DOHH2 (cell line): Measurements from ENCODE around the gene SLC26A2.

Source experiments
- H3F3A ChIP-seq: fragments of 200-600 bp; sonication (generic), shearing (Covaris generic); 2 replicates; pipeline ENCODE4 v1.6.0; 2016; ENCODE audit warnings: antibody characterized with exemption, mild to moderate bottlenecking; ENCODE audit not compliant: control insufficient read depth, insufficient read depth
- H3K27ac ChIP-seq: fragments of 200-600 bp; sonication (generic); 2 replicates; pipeline ENCODE4 v1.5.1; 2014; ENCODE audit warnings: low read depth, mild to moderate bottlenecking, low read length, moderate library complexity
- H3K27me3 ChIP-seq: fragments of 200-600 bp; sonication (generic); 2 replicates; pipeline ENCODE4 v1.6.1; 2014; ENCODE audit warnings: mild to moderate bottlenecking, low read length, mixed read lengths; ENCODE audit not compliant: control insufficient read depth
- H3K36me3 ChIP-seq: fragments of 200-600 bp; sonication (generic); 2 replicates; pipeline ENCODE4 v1.6.1; 2014; ENCODE audit warnings: mild to moderate bottlenecking, low read length, moderate library complexity, mixed read lengths; ENCODE audit not compliant: control insufficient read depth
- H3K4me1 ChIP-seq: fragments of 200-600 bp; sonication (generic); 2 replicates; pipeline ENCODE4 v1.6.1; 2014; ENCODE audit warnings: mild to moderate bottlenecking, low read length, mixed read lengths; ENCODE audit not compliant: control insufficient read depth
- H3K4me2 ChIP-seq: fragments of 200-600 bp; sonication (generic); 2 replicates; pipeline ENCODE4 v1.6.0; 2014; ENCODE audit warnings: mild to moderate bottlenecking, low read length, moderate library complexity
- H3K4me3 ChIP-seq: fragments of 200-600 bp; sonication (generic); 2 replicates; pipeline ENCODE4 v1.5.1; 2014; ENCODE audit warnings: mild to moderate bottlenecking, low read length, mixed read lengths
- H3K79me2 ChIP-seq: fragments of 200-600 bp; sonication (generic); 2 replicates; pipeline ENCODE4 v1.6.1; 2014; ENCODE audit warnings: mild to moderate bottlenecking, low read length, mixed read lengths; ENCODE audit not compliant: control insufficient read depth
- H3K9me2 ChIP-seq: fragments of 200-600 bp; sonication (generic); replicated peaks from 2 replicates; pipeline ENCODE4 v1.6.1; 2014; ENCODE audit warnings: mild to moderate bottlenecking, low read length, mixed read lengths; ENCODE audit not compliant: control insufficient read depth
- H3K9me3 ChIP-seq: fragments of 200-600 bp; sonication (generic); 2 replicates; pipeline ENCODE4 v1.6.1; 2014; ENCODE audit warnings: antibody characterized with exemption, low read length, mixed read lengths; ENCODE audit not compliant: control insufficient read depth, insufficient read depth
- H4K20me1 ChIP-seq: fragments of 200-600 bp; sonication (generic); 2 replicates; pipeline ENCODE4 v1.6.0; 2014; ENCODE audit warnings: low read depth, mild to moderate bottlenecking, antibody characterized with exemption, low read length, moderate library complexity; ENCODE audit not compliant: control insufficient read depth, insufficient read depth
- EZH2phosphoT487 ChIP-seq: fragments of 200-600 bp; sonication (generic); IDR thresholded peaks from 2 replicates; pipeline ENCODE4 v1.6.1; 2017; ENCODE audit warnings: borderline replicate concordance, mild to moderate bottlenecking, antibody characterized with exemption, low read length, moderate library complexity, mixed read lengths
- TF ChIP-seq, protein P1 (sequence below): fragments of 200-600 bp; sonication (generic); IDR thresholded peaks from one replicate; pipeline ENCODE4 v1.5.1; 2014; ENCODE audit warnings: antibody characterized with exemption, mild to moderate bottlenecking, low read depth, low read length; ENCODE audit not compliant: poor library complexity, severe bottlenecking

Gene SLC26A2

DNA sequence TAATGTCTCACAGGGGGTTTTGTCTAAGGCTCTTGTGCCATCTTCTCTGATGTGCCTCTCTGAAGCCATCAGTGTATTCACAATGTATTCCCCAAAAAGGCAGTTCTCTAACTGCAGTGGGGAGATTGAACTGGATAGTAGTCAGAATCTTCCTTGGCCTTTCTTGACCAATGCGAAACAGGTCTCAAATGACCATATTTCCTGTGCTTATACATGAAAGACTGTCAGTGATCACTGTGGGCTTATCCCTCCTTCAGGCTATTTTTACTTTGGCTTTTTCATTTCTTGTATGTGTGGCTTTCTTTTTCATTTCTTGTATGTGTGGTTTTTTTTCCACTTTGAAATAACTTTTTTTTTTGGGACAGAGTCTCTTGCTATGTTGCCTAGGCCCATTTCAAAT lies 59.7 kb downstream of the SLC26A2 start:
- no peaks in the 10 kb centered on the region for H3K4me1 ChIP-seq
- no peak overlapping the region for H3K4me2 ChIP-seq
- peaks cover 100% of the 10 kb centered on the region for H3K36me3 ChIP-seq

DNA sequence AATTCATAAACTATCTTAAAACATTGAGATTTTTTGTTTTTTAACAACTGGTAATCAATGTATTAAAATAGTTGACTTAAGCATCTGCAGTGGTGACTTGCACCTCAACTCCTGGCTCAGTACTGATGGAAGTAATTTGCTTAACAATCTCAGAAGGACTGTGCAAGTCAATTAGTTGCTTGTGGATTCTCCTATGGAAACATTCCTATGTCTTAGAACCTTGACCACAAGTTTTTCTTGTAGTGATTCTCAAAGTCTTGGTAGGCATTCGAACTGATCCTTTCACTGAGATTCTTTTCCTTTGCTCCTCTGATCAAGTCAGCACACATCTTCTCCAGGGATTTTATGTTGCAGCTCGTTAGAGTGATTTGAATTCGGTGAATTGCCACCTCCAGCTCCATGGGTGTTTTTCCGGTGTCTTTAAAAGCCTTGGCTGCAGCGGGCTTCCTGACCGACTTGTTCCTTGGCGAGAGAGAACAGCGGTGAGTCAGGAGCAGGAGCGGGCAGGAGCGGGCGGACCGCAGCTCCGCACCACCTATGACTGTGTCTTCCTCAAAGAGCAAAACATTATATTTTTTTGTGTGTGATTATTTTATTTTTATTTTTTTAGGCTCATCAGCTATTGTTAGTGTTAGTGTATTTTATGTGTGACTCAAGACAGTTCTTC lies 61.1 kb downstream of the SLC26A2 start:
- no peaks in the 10 kb centered on the region for H3K79me2 ChIP-seq
- no peaks in the 10 kb centered on the region for H4K20me1 ChIP-seq
- H3F3A ChIP-seq: no peaks in the 10 kb centered on the region
- no peaks in the 10 kb centered on the region for H3K9me2 ChIP-seq
- no peak overlapping the region for H3K27ac ChIP-seq
- H3K4me1 ChIP-seq: no peaks in the 10 kb centered on the region
- H3K4me2 ChIP-seq: no peak overlapping the region
- no peak for TF ChIP-seq EZH2phosphoT487
- TF ChIP-seq, protein P1, sequence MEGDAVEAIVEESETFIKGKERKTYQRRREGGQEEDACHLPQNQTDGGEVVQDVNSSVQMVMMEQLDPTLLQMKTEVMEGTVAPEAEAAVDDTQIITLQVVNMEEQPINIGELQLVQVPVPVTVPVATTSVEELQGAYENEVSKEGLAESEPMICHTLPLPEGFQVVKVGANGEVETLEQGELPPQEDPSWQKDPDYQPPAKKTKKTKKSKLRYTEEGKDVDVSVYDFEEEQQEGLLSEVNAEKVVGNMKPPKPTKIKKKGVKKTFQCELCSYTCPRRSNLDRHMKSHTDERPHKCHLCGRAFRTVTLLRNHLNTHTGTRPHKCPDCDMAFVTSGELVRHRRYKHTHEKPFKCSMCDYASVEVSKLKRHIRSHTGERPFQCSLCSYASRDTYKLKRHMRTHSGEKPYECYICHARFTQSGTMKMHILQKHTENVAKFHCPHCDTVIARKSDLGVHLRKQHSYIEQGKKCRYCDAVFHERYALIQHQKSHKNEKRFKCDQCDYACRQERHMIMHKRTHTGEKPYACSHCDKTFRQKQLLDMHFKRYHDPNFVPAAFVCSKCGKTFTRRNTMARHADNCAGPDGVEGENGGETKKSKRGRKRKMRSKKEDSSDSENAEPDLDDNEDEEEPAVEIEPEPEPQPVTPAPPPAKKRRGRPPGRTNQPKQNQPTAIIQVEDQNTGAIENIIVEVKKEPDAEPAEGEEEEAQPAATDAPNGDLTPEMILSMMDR: no peak
- H3K27me3 ChIP-seq: no peaks in the 10 kb centered on the region
- H3K36me3 ChIP-seq: peaks cover 97% of the 10 kb centered on the region
- H3K4me3 ChIP-seq: no peak overlapping the region
- H3K9me3 ChIP-seq: no peaks in the 10 kb centered on the region

More for the DNA sequence above, 59.7 kb downstream of the SLC26A2 start:
- Histone ChIP-seq H3K9me2 (no peaks in the 10 kb centered on the region), H3K79me2 (no peaks in the 10 kb centered on the region), H3K27me3 (no peaks in the 10 kb centered on the region), H3K9me3 (peaks cover 9% of the 10 kb centered on the region; the same call in 1 of the 2 replicates), H3K4me3 (no peak overlapping the region), H3F3A (no peaks in the 10 kb centered on the region), H4K20me1 (no peaks in the 10 kb centered on the region), H3K27ac (no peak overlapping the region)
- TF ChIP-seq, protein P1: no peak
- no peak for TF ChIP-seq EZH2phosphoT487

DNA sequence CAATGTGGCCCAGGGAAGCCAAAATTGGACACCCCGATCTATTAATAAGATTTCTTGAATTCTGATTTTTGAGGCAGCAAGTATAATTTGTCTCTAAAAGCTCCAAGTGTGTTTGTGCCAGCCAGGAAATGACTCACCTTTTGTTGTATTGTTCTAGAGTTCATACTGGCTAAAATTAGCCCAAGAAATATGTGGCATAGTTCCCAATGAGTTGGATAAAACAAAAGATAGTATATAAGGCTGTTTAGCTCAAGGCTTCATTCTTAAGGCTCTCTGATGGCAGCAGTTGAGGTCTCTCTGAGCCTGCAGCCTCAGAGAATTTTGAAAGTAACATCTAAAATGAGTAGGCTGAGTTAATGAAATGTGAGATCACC lies 61.6 kb downstream of the SLC26A2 start:
- TF ChIP-seq, protein P1: no peak
- no peak for TF ChIP-seq EZH2phosphoT487
- no peak overlapping the region for H3K4me3 ChIP-seq
- H3K9me2 ChIP-seq: no peaks in the 10 kb centered on the region
- H3K79me2 ChIP-seq: no peaks in the 10 kb centered on the region
- no peaks in the 10 kb centered on the region for H3F3A ChIP-seq
- H3K27me3 ChIP-seq: no peaks in the 10 kb centered on the region
- peaks cover 97% of the 10 kb centered on the region for H3K36me3 ChIP-seq
- no peak overlapping the region for H3K27ac ChIP-seq
- no peaks in the 10 kb centered on the region for H4K20me1 ChIP-seq
- no peaks in the 10 kb centered on the region for H3K9me3 ChIP-seq
- no peak overlapping the region for H3K4me2 ChIP-seq
- H3K4me1 ChIP-seq: no peaks in the 10 kb centered on the region
